Type B pancreatic cell (in vitro differentiated cells): ENCODE data around the gene RCN1. TPM values are rescaled to one million over a fixed set of nuclear protein-coding genes. Genes with fewer than 3 reads are reported as not detected.

Source experiments
- DNase-seq: peaks from one replicate; pipeline ENCODE4 v3.0.0; 2021; ENCODE audit warnings: mixed read lengths; ENCODE audit not compliant: unreplicated experiment; ENCODE audit errors: extremely low spot score
- H3K27ac Mint-ChIP-seq: 2 replicates; pipeline ENCODE4 v1.8.0; 2021; ENCODE audit warnings: mild to moderate bottlenecking, mixed read lengths
- H3K27me3 Mint-ChIP-seq: 2 replicates; pipeline ENCODE4 v1.8.0; 2021; ENCODE audit warnings: mixed read lengths
- H3K36me3 Mint-ChIP-seq: 2 replicates; pipeline ENCODE4 v1.8.0; 2021; ENCODE audit warnings: mixed read lengths
- H3K4me1 Mint-ChIP-seq: one replicate; pipeline ENCODE4 v1.8.0; 2021; ENCODE audit warnings: mixed read lengths; ENCODE audit not compliant: unreplicated experiment
- H3K4me3 Mint-ChIP-seq: 2 replicates; pipeline ENCODE4 v1.8.0; 2021; ENCODE audit warnings: mild to moderate bottlenecking, mixed read lengths
- H3K9me3 Mint-ChIP-seq: 2 replicates; pipeline ENCODE4 v1.8.0; 2021; ENCODE audit warnings: mixed read lengths
- total RNA-seq: library from RNA; stranded (reverse); gene quantifications from 2 replicates; pipeline ENCODE4 v1.2.1, GENCODE V29; 2021; ENCODE audit warnings: low replicate concordance
- TF ChIP-seq, protein P1 (sequence below): fragments of 200-600 bp; sonication (generic); conservative IDR thresholded peaks from 2 replicates; pipeline ENCODE4 v1.5.0; 2021; ENCODE audit warnings: antibody characterized with exemption, mild to moderate bottlenecking

Gene RCN1
- total RNA-seq, 1 donor from 2014 or later, result 144 TPM

- TF ChIP-seq, protein P1, sequence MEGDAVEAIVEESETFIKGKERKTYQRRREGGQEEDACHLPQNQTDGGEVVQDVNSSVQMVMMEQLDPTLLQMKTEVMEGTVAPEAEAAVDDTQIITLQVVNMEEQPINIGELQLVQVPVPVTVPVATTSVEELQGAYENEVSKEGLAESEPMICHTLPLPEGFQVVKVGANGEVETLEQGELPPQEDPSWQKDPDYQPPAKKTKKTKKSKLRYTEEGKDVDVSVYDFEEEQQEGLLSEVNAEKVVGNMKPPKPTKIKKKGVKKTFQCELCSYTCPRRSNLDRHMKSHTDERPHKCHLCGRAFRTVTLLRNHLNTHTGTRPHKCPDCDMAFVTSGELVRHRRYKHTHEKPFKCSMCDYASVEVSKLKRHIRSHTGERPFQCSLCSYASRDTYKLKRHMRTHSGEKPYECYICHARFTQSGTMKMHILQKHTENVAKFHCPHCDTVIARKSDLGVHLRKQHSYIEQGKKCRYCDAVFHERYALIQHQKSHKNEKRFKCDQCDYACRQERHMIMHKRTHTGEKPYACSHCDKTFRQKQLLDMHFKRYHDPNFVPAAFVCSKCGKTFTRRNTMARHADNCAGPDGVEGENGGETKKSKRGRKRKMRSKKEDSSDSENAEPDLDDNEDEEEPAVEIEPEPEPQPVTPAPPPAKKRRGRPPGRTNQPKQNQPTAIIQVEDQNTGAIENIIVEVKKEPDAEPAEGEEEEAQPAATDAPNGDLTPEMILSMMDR, result no peak
- H3K9me3 Mint-ChIP-seq, result no peaks in the 10 kb centered on the region
- H3K36me3 Mint-ChIP-seq, result peaks cover 8% of the 10 kb centered on the region
- H3K27me3 Mint-ChIP-seq, result peaks cover 5% of the 10 kb centered on the region
- no peak overlapping the region for H3K4me3 Mint-ChIP-seq
- DNase-seq, result no peak
- H3K27ac Mint-ChIP-seq, result no peak overlapping the region
- H3K4me1 Mint-ChIP-seq, result peaks cover 12% of the 10 kb centered on the region
Measured at GRCh38 chr11:32109138-32109537, 18.3 kb downstream of the RCN1 start.

DNA sequence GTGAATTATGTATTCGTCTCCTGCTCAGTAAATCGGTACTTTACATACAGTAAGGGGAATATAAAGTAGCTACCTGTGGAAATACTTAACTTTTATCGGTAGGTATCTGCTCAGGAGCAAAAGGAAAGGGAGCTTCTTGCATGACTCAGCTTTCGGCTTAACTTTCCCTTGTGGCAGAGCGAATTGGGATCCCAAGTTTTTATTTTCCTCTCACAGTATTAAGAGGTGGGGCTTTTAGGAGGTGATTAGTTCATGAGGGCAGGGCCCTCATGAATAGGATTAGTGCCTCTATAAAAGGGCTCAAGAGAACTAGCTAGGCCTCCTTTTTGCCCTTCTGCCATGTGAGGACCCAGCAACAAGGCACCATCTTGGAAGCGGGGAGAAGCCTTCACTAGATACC is 18.7 kb downstream of the RCN1 start:
- H3K4me1 Mint-ChIP-seq, result peaks cover 12% of the 10 kb centered on the region
- TF ChIP-seq, protein P1, result no peak
- H3K36me3 Mint-ChIP-seq, result peaks cover 7% of the 10 kb centered on the region
- H3K9me3 Mint-ChIP-seq, result no peaks in the 10 kb centered on the region
- DNase-seq, result no peak
- no peak overlapping the region for H3K4me3 Mint-ChIP-seq
- peaks cover 5% of the 10 kb centered on the region for H3K27me3 Mint-ChIP-seq
- no peak overlapping the region for H3K27ac Mint-ChIP-seq

DNA sequence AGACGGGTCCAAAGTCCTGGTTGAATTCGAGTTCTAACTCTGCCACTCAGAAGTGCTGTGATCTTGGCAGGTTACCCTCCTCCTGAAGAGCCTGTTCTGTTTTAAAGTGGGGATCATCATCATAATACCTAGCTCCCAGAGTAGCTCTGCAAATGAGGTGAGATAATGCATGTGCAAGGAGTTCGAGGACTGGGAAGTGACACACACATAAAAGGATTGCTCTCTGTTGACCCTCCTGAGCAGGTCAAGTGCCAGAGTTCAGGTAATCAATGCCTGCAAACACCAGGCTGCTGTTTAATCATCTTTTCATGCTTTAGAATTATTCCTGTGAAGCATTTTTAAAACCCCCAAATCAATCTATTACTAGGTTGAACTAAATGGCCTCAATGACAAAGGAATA is 19.9 kb downstream of the RCN1 start:
- Mint-ChIP-seq H3K9me3 (no peaks in the 10 kb centered on the region), H3K4me3 (no peak overlapping the region), H3K36me3 (peaks cover 7% of the 10 kb centered on the region), H3K27ac (no peak overlapping the region), H3K4me1 (peaks cover 12% of the 10 kb centered on the region), H3K27me3 (peaks cover 10% of the 10 kb centered on the region)
- no peak for DNase-seq
- TF ChIP-seq, protein P1, result no peak

DNA sequence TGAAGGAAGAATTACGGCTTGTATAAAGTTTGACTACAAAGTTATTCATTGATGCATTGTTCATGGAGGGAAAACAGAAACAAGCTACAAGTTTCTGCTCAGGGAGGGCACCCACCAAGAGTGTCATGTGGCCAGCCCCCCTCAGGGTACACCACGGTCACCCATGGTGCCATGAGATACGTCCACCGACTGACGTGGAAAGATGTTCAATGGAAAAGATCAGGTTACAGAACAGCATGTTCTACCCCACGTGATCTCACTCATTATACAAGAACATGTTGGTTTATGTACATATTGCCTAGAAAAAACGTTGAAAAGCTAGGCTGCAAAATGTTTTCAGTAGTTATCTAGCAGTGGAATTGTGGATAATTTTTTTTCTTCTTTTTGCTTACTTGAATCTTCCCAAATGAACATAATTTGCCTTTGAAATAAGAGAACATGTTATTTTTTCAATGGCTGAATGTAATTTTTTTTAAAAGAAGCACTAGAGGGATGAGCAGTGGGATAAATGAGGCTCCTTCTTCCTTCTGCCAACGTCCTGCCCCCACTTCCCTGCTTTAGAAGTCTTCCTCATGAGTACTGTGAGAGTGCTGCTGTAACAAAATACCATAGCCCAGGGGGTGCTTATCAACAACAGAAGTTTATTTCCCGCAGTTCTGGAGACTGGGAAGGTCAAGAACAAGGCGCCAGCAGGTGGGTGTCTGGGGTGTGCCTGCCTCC is 22.5 kb downstream of the RCN1 start:
- Mint-ChIP-seq H3K36me3 (no peaks in the 10 kb centered on the region), H3K4me3 (no peak overlapping the region), H3K4me1 (peaks cover 12% of the 10 kb centered on the region), H3K9me3 (no peaks in the 10 kb centered on the region), H3K27me3 (peaks cover 10% of the 10 kb centered on the region), H3K27ac (no peak overlapping the region)
- DNase-seq, result no peak
- TF ChIP-seq, protein P1, result no peak

- no peak for DNase-seq
- TF ChIP-seq, protein P1, result no peak
- Mint-ChIP-seq H3K9me3 (no peaks in the 10 kb centered on the region), H3K27ac (no peak overlapping the region), H3K36me3 (no peaks in the 10 kb centered on the region), H3K4me1 (peaks cover 12% of the 10 kb centered on the region), H3K27me3 (peaks cover 10% of the 10 kb centered on the region), H3K4me3 (no peak overlapping the region)
Measured at GRCh38 chr11:32113920-32114203, 23.0 kb downstream of the RCN1 start.

DNA sequence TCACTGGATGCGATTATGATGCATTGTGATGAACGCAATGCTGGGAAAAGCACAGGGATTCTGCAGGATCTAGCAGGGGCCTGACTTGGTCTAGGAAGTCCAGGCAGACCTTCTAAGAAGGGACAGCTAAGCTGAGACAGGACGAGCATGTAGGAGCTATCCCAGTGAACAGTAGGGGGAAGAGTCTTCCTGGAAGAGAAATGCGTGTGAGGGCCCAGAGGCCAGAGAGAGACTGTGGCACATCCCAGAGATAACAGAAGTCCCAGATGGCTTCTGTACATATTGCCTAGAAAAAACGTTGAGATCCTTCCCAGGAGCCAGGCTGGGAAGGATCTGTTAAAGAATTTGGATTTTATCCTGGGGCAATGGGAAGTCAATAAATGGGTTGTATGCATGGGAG is 24.6 kb downstream of the RCN1 start:
- Mint-ChIP-seq H3K27ac (no peak overlapping the region), H3K36me3 (no peaks in the 10 kb centered on the region), H3K27me3 (peaks cover 9% of the 10 kb centered on the region), H3K9me3 (no peaks in the 10 kb centered on the region), H3K4me3 (no peak overlapping the region), H3K4me1 (peaks cover 12% of the 10 kb centered on the region)
- DNase-seq, result no peak
- TF ChIP-seq, protein P1, result no peak
